Non-pigmented ciliary epithelial cell (primary cell): ENCODE data around the gene SPAG8.

Experiments used
- DNase-seq: peaks from one replicate; pipeline ENCODE4 v3.0.0-alpha.2; 2010; ENCODE audit warnings: low read depth

The SPAG8 gene

DNA sequence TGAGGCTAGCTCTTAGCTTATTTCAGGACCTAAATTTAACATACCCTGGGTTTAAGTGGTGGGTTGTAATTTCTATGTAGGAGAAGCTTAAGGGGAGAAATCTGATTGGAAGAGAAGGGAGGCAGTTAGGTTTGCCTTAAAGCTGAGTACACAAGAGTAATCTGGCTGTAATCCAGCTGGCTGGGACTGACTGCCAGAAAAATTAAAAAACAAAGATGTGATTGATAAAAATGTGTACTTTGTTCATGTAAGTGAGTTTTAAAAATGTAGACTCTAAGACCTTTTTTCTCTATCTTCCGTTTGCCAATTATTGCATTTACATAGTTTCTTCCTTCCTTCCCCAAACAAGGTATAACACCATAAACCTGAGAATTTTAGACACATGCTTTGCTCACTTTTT is 40.5 kb downstream of the SPAG8 start:
- no peak for DNase-seq

DNA sequence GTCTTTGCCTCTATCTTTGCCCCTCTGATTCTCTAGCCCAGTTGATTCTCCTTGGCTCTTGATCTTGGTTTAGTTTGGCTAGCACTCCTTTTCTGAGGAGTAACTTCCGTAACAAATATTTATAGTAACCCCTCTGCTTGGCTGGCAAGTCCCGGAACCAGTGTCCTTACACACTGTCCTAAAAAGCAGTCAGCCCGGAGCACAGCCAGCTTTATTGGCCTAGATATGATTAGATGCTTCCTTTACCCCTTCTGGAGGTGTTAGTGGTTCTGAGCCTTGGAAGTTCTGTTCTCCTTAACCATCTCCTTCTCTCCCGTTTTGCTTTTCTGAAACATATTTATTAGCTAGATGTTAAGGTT is 41.0 kb downstream of the SPAG8 start:
- no peak for DNase-seq

DNA sequence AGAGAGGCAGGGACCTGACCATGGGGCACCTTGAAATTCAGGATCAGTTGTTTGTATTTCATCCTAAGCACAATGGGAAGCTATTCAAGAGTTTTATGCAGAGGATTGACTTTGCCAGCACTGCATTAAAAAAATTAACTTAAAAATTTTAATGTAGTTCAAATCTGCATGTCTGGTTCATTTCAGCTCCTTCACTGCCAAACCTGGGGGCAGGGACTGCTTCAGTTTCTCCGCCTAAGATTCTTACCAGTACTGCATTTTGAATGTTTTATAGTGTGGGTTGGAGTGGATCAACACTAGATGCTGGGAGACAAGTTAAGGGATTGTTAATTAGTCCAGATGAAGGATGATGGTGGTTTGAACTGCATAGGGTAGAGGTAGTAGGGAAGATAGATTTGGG is 42.3 kb downstream of the SPAG8 start:
- DNase-seq, result no peak

DNA sequence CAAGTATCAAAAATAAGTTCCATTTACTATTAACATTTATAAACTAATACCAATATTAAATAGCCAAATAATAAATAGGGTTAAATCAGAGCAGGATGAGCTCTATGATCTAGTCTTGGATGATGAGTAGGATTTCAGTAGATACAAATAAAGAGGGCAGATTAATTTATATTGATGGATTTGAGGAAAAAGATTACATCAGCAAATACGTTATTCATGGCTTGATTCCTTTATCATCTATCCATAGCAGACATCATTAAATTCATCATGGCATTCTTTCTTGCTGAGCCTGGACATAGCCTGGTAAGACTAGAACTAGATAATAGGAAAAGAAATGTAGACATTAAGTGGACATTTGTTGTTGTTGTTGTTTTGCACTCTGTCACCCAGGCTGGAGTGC is 44.6 kb downstream of the SPAG8 start:
- no peak for DNase-seq

GRCh38 chr9:35766997-35767396 is 45.1 kb downstream of the SPAG8 start:
- DNase-seq, result no peak

DNA sequence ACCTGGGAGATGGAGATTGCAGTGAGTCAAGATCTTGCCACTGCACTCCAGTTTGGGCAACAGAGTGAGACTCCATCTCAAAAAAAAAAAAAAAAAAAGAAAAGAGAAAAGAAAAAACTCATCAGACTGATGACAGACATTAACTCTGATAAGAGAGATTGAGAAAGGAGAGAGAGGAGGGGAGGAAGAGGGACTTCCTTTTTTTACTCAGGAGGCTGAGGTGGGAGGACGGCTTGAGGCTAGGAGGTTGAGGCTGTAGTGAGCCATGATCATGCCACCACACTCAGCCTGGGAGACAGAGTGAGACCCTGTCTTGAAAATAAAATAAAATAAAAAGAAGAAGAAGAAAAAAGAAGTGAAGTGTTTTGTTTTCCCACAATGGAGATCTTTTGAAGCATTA is 48.3 kb downstream of the SPAG8 start:
- DNase-seq, result no peak

DNA sequence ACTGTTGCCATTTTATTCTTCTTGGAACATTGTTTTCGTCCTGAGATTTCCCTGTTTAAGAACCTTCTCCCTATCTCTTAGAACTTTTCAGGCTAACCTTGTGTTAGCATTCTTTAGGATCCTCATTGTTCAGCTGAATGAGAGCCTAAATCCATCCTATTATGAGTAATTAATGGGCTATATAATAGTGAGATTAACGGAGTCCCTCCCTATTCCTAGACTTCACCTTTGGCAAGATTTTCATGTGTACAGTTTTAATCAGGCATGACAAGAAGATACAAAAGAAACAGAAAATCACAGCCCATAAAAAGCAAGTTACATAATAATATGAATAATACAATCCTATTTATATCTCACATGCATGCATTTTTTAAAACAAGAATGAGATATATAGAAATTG is 48.9 kb downstream of the SPAG8 start:
- DNase-seq, result no peak

GRCh38 chr9:35760651-35761050 is 51.4 kb downstream of the SPAG8 start:
- peak; percentile 47 for DNase-seq

- no peak for DNase-seq
Observed at GRCh38 chr9:35759795-35760194, 52.3 kb downstream of the SPAG8 start.
